GM12874 (cell line): ENCODE results near the gene PDLIM4.

Experiments
- CTCF ChIP-seq: IDR thresholded peaks from 2 replicates; pipeline ENCODE4 v1.5.1; 2011; ENCODE audit warnings: low read depth, mild to moderate bottlenecking, control low read depth, low read length, moderate library complexity; ENCODE audit not compliant: insufficient read depth

Gene PDLIM4

GRCh38 chr5:132214491-132214890 is 43.0 kb upstream of the PDLIM4 start:
- TF ChIP-seq CTCF = no peak

GRCh38 chr5:132215329-132215728 is 42.2 kb upstream of the PDLIM4 start:
- TF ChIP-seq CTCF = no peak

- no peak for TF ChIP-seq CTCF
These were observed 39.2 kb upstream of the PDLIM4 start for GRCh38 chr5:132218321-132218720.

GRCh38 chr5:132219289-132219970 is 38.1 kb upstream of the PDLIM4 start:
- no peak for TF ChIP-seq CTCF

- no peak for TF ChIP-seq CTCF
These were observed 37.5 kb upstream of the PDLIM4 start for GRCh38 chr5:132219981-132220380.

- TF ChIP-seq CTCF = no peak
These were observed 37.0 kb upstream of the PDLIM4 start for GRCh38 chr5:132220491-132220890.

- TF ChIP-seq CTCF = no peak
These were observed 35.5 kb upstream of the PDLIM4 start for GRCh38 chr5:132221781-132222648.
